Liver (tissue), 9 donors: Measurements from ENCODE around the gene MN1. TPM values are rescaled to one million over a fixed set of nuclear protein-coding genes. Genes with fewer than 3 reads are reported as not detected.

Experiments
- DNase-seq: peaks from one replicate; pipeline ENCODE4 v3.0.0-alpha.2; 2017; ENCODE audit warnings: low spot score
- H3K27ac ChIP-seq, 2 donors: one replicate each; pipeline ENCODE4 v1.7.0; 2013; ENCODE audit warnings: inconsistent platforms in 2 of 2, low read length in 2 of 2, control low read depth in 1 of 2, low read depth in 1 of 2, mild to moderate bottlenecking in 1 of 2
- H3K27me3 ChIP-seq, 4 donors: one replicate each; pipeline versions ENCODE4 v1.6.1 to v1.7.0; 2013; ENCODE audit warnings: low read length in 3 of 4, inconsistent platforms in 1 of 4, mild to moderate bottlenecking in 1 of 4, moderate library complexity in 1 of 4; ENCODE audit not compliant: control insufficient read depth in 4 of 4, insufficient read depth in 4 of 4
- H3K36me3 ChIP-seq, 4 donors: one replicate each; pipeline versions ENCODE4 v1.6.1 to v1.7.0; 2013; ENCODE audit warnings: low read length in 3 of 4, mild to moderate bottlenecking in 3 of 4, low read depth in 1 of 4, moderate library complexity in 1 of 4; ENCODE audit not compliant: control insufficient read depth in 4 of 4, insufficient read depth in 3 of 4
- H3K4me1 ChIP-seq, 4 donors: one replicate each; pipeline versions ENCODE4 v1.6.1 to v1.7.0; 2013; ENCODE audit warnings: low read length in 3 of 4, mild to moderate bottlenecking in 3 of 4, moderate library complexity in 1 of 4; ENCODE audit not compliant: control insufficient read depth in 4 of 4, insufficient read depth in 4 of 4
- H3K4me3 ChIP-seq, 3 donors: one replicate each; pipeline versions ENCODE4 v1.6.1 to v1.7.0; 2013; ENCODE audit warnings: low read length in 3 of 3, control low read depth in 1 of 3, low read depth in 1 of 3, mild to moderate bottlenecking in 1 of 3
- H3K9ac ChIP-seq, 2 donors: one replicate each; pipeline ENCODE4 v1.7.0; 2013; ENCODE audit warnings: low read length in 2 of 2, mild to moderate bottlenecking in 2 of 2, moderate library complexity in 2 of 2, control low read depth in 1 of 2, low read depth in 1 of 2
- H3K9me3 ChIP-seq, 4 donors: one replicate each; pipeline versions ENCODE4 v1.6.1 to v1.7.0; 2013; ENCODE audit warnings: low read length in 3 of 4; ENCODE audit not compliant: control insufficient read depth in 4 of 4
- CTCF ChIP-seq: fragments of 150-350 bp; IDR thresholded peaks from 2 replicates; pipeline ENCODE4 v1.5.1; 2017; ENCODE audit warnings: improper control_type of control experiment, low read depth, low read length; ENCODE audit not compliant: missing input control
- EGR1 ChIP-seq, 2 donors: IDR thresholded peaks; 2 replicates each; pipeline ENCODE4 v1.6.1; 2016 to 2018; ENCODE audit warnings: antibody characterized with exemption in 2 of 2, low read depth in 2 of 2
- FOXA1 ChIP-seq: IDR thresholded peaks from 2 replicates; pipeline ENCODE4 v1.6.1; 2016; ENCODE audit warnings: antibody characterized with exemption
- FOXA2 ChIP-seq: IDR thresholded peaks from 2 replicates; pipeline ENCODE4 v1.6.1; 2016; ENCODE audit warnings: antibody characterized with exemption
- GABPA ChIP-seq, 2 donors: IDR thresholded peaks in 1 of 2; conservative IDR thresholded peaks in 1 of 2; 2 replicates each; pipeline ENCODE4 v1.6.1; 2016; ENCODE audit warnings: antibody characterized with exemption in 2 of 2, mild to moderate bottlenecking in 1 of 2, moderate library complexity in 1 of 2
- HNF4A ChIP-seq, 2 donors: conservative IDR thresholded peaks; 2 replicates each; pipeline ENCODE4 v1.6.1; 2016; ENCODE audit warnings: antibody characterized with exemption in 2 of 2, mild to moderate bottlenecking in 2 of 2
- HNF4G ChIP-seq: IDR thresholded peaks from 2 replicates; pipeline ENCODE4 v1.6.1; 2016; ENCODE audit warnings: antibody characterized with exemption
- NR2F2 ChIP-seq: IDR thresholded peaks from 2 replicates; pipeline ENCODE4 v1.6.1; 2016; ENCODE audit warnings: antibody characterized with exemption
- RXRA ChIP-seq, 2 donors: IDR thresholded peaks; 2 replicates each; pipeline ENCODE4 v1.6.1; 2017 to 2018; ENCODE audit warnings: antibody characterized with exemption in 2 of 2, mild to moderate bottlenecking in 1 of 2
- SP1 ChIP-seq: IDR thresholded peaks from 2 replicates; pipeline ENCODE4 v1.6.1; 2018; ENCODE audit warnings: antibody characterized with exemption, mild to moderate bottlenecking
- TAF1 ChIP-seq: conservative IDR thresholded peaks from 2 replicates; pipeline ENCODE4 v1.6.1; 2016; ENCODE audit warnings: antibody characterized with exemption, mild to moderate bottlenecking
- ZBTB33 ChIP-seq: IDR thresholded peaks from 2 replicates; pipeline ENCODE4 v1.6.1; 2016; ENCODE audit warnings: antibody characterized with exemption
- WGBS: extraction: QIAGEN DNeasy Blood & Tissue Kit; methylation state at CpG from one replicate; pipeline ENCODE4 v1.1.7; 2013; 5-methylcytosine and 5-hydroxymethylcytosine counted together
- polyA plus RNA-seq, 2 donors: library from polyadenylated mRNA; stranded (reverse) in 1 of 2; unstranded in 1 of 2; fragments of 200-250 nt in 1 of 2; fragments of >200 nt in 1 of 2; fragmentation: Nextera tagmentation in 1 of 2; extraction: Ambion mirVana in 1 of 2; gene quantifications; one replicate each; pipeline versions ENCODE4 v1.2.1 to v1.2.3, GENCODE V29; 2013 to 2015
- total RNA-seq, 2 donors: library from RNA; depleted of rRNA; stranded (reverse); fragments of >200 nt; gene quantifications; one replicate each; pipeline ENCODE4 v1.2.3, GENCODE V29; 2014
- TF ChIP-seq, protein P1 (sequence below): IDR thresholded peaks from 2 replicates; pipeline ENCODE4 v1.6.1; 2016; ENCODE audit warnings: antibody characterized with exemption
- TF ChIP-seq, protein P2 (sequence below): IDR thresholded peaks from 2 replicates; pipeline ENCODE4 v1.6.1; 2016; ENCODE audit warnings: antibody characterized with exemption
- donor health status: healthy.
- donor health status: healthy.
- donor health status: healthy.
- donor health status: healthy.
- donor health status: healthy.

The MN1 gene
- total and polyA plus RNA-seq, 4 donors = 0.10 to 0.33 (median 0.21) TPM

DNA sequence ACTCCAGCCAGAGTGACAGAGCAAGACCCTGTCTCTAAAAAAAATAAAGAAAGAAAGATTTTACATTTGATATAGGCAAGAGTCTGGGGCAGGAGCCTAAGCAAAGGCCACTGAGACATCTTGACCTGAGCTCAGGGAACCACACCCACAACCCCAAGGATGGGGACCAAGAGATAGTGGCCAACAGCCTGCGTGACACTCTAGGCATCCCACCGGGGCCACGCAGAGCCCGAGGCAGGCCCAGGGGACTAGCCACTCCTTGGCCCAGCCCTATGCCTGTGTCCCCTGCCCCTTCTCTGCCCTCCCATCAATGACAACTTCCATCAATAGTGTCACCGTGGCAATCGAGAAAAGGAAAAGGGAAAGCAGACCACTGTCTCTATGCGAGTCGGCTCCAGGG lies 41.1 kb downstream of the MN1 start:
- no peaks in the 10 kb centered on the region for H3K27me3 ChIP-seq
- no peak overlapping the region for H3K9ac ChIP-seq
- TF ChIP-seq GABPA (IDR thresholded peaks at IDR 0.05 in 1 of 2, conservative IDR thresholded peaks at IDR 0.05 in 1 of 2) = no peak
- no peak for TF ChIP-seq FOXA1
- no peak for TF ChIP-seq HNF4A (conservative IDR thresholded peaks at IDR 0.05)
- no peak for TF ChIP-seq ZBTB33
- no peak for TF ChIP-seq NR2F2
- TF ChIP-seq, protein P1, sequence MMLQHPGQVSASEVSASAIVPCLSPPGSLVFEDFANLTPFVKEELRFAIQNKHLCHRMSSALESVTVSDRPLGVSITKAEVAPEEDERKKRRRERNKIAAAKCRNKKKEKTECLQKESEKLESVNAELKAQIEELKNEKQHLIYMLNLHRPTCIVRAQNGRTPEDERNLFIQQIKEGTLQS = no peak
- no peak for TF ChIP-seq FOXA2
- TF ChIP-seq SP1 = no peak
- no peak for TF ChIP-seq HNF4G
- TF ChIP-seq EGR1 (IDR thresholded peaks at IDR 0.05; ENCODE audit: low read depth in 2 of 2) = no peak
- 82% methylated on average over 8 of the region's 8 CpGs for WGBS
- H3K4me3 ChIP-seq = no peak overlapping the region
- no peak for DNase-seq
- no peaks in the 10 kb centered on the region for H3K36me3 ChIP-seq
- H3K27ac ChIP-seq = no peak overlapping the region
- H3K4me1 ChIP-seq = no peaks in the 10 kb centered on the region
- H3K9me3 ChIP-seq = no peaks in the 10 kb centered on the region

DNA sequence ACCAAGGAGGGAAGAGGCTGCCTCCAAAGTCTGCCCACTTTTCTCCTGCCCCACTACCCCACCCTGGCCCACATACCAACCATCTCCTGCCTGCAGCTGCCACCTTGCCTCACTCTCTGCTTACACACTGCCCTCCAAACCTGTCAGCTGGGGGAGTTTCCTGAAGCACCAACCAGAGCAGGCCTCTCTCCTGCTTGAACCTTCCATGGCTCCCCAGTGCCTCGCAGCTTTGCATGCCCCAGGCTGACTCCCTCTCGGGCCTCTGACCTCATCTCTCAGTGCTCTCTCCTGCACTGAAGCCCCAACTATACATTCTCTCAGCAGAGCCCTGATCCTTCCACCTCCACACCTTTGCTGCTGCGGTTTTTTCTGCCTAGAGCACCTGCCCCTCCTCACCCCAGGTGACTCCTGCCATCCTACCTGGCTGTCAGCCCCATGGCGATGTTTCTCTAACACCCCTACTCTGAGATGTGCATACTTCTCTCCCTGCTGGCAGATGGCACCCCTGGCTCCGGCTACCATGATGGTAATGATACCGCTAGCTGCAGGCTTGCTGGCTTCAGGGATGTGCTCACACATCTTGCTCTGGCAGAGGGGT lies 43.5 kb downstream of the MN1 start:
- Histone ChIP-seq H3K36me3 (no peaks in the 10 kb centered on the region), H3K9ac (no peak overlapping the region), H3K27ac (no peak overlapping the region), H3K27me3 (no peaks in the 10 kb centered on the region), H3K4me1 (no peaks in the 10 kb centered on the region), H3K4me3 (no peak overlapping the region), H3K9me3 (no peaks in the 10 kb centered on the region)
- WGBS = 91% methylated on average over 6 of the region's 6 CpGs
- no peak for DNase-seq
- no peak for TF ChIP-seq NR2F2
- no peak for TF ChIP-seq FOXA2
- TF ChIP-seq FOXA1 = no peak
- TF ChIP-seq, protein P2, sequence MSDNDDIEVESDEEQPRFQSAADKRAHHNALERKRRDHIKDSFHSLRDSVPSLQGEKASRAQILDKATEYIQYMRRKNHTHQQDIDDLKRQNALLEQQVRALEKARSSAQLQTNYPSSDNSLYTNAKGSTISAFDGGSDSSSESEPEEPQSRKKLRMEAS = no peak
- no peak for TF ChIP-seq ZBTB33
- TF ChIP-seq TAF1 = no peak
- TF ChIP-seq EGR1 (IDR thresholded peaks at IDR 0.05; ENCODE audit: low read depth in 2 of 2) = no peak
- TF ChIP-seq, protein P1 = no peak
- no peak for TF ChIP-seq CTCF
- TF ChIP-seq RXRA (IDR thresholded peaks at IDR 0.05) = no peak
